Epithelial cell of proximal tubule (primary cell): Measurements from ENCODE around the gene MAMSTR. TPM values are rescaled to one million over a fixed set of nuclear protein-coding genes. Genes with fewer than 3 reads are reported as not detected.
A peak's percentile ranks its signal among the peaks of the same experiment; 100 is the strongest.

Source experiments
- DNase-seq: peaks from one replicate; pipeline ENCODE4 v3.0.0-alpha.2; 2011; ENCODE audit warnings: low read depth
- H3K4me3 ChIP-seq: 2 replicates; pipeline ENCODE4 v1.5.1; 2011; ENCODE audit warnings: low read depth, mild to moderate bottlenecking, low read length
- CTCF ChIP-seq: conservative IDR thresholded peaks from 2 replicates; pipeline ENCODE4 v1.5.1; 2012; ENCODE audit warnings: low read depth, mild to moderate bottlenecking, low read length
- total RNA-seq: library from RNA; depleted of rRNA; stranded (reverse); fragments of >200 nt; gene quantifications from 2 replicates; pipeline ENCODE4 v1.2.3, GENCODE V29; 2015

The MAMSTR gene
- total RNA-seq, 1 donor from 2014 or later: 1.5 TPM

- TF ChIP-seq CTCF: no peak
- no peak overlapping the region for H3K4me3 ChIP-seq
- no peak for DNase-seq
These were observed 22.6 kb upstream of the MAMSTR start for GRCh38 chr19:48742096-48742495.

- DNase-seq: no peak
- H3K4me3 ChIP-seq: no peak overlapping the region
- TF ChIP-seq CTCF: no peak
These were observed 21.8 kb upstream of the MAMSTR start for GRCh38 chr19:48741129-48741999.

GRCh38 chr19:48740164-48740972 lies 20.8 kb upstream of the MAMSTR start, which contains the start of gene RASIP1:
RASIP1 (minus strand) TSS chr19:48740610; CDS start chr19:48740282, 328 bp downstream.
- no peak for TF ChIP-seq CTCF
- peak within 1 kb of the TSS; percentile 48 for H3K4me3 ChIP-seq
- DNase-seq: no peak

- TF ChIP-seq CTCF: no peak
- peak overlapping the region; percentile 48 for H3K4me3 ChIP-seq
- no peak for DNase-seq
These were observed 20.1 kb upstream of the MAMSTR start for GRCh38 chr19:48739404-48740163.

GRCh38 chr19:48738557-48739403 lies 19.3 kb upstream of the MAMSTR start:
- no peak for TF ChIP-seq CTCF
- DNase-seq: no peak
- peak overlapping the region; percentile 48 for H3K4me3 ChIP-seq
